RKO (cell line): ENCODE data around the gene FDXR.
"Not testable (repeated sequence)": the region's sequence is repeated elsewhere in the genome, so short reads cannot be mapped to it uniquely, and the experiment has no call there.

Experiments
- DNase-seq: peaks from one replicate; pipeline ENCODE4 v3.0.0-alpha.2; 2016; ENCODE audit warnings: low spot score

FDXR gene

GRCh38 chr17:74871356-74872076 is 1.3 kb downstream of the FDXR start:
- no peak for DNase-seq

DNA sequence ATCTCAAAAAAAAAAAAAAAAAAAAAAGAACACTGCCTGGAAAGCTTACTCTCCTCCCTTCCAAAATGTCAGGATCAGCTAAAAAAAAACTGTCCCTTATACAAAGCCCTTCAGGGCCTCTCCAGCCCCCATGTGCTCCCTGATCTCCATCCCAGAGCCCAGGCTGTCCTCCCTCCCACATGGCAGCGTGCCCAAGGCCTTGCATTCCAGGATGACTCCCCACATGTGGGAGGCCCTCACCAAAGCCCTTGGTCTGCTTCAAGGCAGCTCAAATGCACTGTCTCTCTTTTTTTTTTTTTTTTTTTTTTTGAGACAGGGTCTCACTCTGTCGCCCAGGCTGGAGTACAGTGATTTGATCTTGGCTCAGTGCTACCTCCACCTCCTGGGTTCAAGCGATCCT is 2.3 kb downstream of the FDXR start:
- DNase-seq = peak; percentile 40

- DNase-seq = not testable (repeated sequence)
Observed at GRCh38 chr17:74870028-74870427, 2.8 kb downstream of the FDXR start.

- no peak for DNase-seq
Observed at GRCh38 chr17:74868908-74869255, 3.9 kb downstream of the FDXR start.

DNA sequence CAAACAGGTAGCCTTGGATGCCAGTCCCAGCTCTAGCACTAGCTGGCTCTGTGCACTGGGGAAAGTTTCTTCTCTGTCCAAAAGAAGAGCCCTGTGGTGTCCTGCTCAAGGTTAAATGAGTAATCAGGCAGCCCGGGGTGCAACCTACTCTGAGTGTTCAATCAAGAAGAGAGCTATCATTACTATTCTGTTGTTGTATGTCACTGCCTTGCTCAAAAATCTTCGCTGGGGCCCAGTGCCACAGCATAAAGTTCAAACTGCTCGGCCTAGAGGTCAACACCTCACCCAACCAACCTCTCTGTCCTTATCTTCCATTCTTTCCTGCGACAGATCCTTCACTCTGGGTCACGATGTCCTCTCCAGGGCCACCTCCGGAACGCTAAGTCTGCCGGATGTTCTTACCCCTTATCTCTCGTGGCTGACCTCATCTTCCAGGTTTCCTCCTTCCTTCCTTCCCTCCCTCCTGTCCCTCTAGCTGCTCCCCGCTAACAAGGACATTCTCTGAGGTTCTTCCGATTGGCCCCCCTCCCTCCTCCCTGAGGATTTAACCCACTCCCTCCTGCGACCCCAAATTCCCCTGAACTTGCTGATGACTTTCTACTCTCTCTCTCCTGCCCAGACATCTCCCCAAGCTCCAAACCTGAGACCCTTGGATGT is 4.4 kb downstream of the FDXR start:
- DNase-seq = no peak

GRCh38 chr17:74866198-74866835 is 6.5 kb downstream of the FDXR start:
- no peak for DNase-seq

DNA sequence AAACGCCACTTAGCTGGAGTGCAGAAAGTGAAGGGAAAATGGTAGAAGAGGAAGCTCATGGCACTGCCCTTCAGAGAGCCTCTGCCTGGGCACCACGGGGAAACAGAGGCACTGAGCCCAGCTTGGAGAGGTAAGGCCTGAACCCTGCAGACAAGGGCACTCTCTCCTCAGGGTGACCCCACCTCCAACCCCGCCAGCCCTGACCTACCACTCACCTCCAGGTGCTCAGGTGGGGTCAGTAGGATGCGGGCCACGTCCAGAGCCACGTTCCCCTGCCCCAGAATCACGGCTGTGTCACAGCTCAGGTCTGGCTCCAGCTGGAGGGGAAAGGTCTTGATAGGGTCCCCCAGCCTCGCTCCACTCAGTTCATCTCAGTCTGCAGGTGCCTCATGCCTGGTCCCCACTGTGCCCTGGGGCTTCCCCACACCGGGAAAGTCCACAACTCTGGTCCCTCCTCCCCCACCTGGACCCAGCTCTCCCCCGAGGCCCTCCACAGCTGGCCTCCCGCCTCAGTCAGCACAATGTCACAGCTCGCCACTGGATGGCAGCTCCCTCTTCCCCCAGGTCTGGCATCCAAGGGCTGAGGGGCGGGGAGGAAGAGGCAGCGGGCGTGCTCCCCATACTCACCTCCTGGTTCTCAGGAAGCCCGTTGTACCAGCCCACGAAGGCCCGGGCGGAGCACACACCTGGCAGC is 7.1 kb downstream of the FDXR start:
- DNase-seq = no peak

DNA sequence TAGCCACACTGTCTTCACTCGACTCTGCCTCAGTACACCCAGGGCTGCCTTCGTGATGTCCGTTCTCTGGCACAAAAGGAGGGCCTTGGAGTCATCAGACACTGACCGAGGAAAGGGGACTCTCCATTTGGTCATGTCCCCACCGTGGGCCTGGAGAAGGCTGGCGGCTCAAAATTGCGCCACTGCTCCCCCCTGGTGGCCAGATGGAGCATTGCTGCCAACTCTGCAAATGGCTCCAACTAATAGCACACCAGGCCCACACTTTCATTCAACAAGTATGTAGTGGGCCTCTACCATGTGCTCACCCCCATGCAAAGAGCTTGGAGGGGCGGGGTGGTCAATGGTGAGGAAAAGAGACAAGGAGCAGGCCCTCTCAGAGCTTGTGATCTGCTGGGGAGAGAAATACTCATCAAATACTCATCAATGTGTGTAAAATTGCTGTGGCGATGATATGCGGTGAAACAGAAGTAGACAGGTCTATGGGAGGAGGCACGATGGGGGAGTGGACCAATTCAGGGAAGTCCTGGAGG is 7.9 kb downstream of the FDXR start:
- peak; percentile 61 for DNase-seq

DNA sequence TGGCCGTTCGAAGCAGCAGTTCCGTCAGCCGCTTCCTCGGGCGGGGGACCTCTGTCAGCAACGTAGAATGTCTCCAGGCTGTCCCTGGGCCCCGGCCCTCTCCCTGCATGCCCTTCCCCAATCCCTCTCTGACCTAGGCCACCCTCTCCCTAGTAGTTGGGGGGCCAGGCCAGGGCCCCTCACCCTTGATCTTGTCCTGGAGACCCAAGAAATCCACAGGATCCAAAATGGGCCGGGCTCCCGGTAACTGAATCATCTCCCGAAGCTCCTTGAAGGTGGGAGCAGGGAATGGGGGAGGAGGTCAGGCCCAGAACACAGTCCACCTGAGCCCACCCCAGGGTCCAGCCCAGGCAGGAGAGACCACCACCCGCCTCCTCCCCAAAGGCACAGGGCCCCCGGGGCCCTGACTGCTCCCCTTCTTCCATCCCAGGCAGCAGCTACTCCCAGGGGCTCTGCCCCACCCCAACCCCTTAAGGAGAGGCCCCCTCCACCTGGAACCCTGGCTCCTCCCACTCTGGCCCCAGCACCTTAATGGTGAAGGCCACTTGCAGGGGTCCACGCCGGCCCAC is 8.4 kb downstream of the FDXR start:
- DNase-seq = no peak

- no peak for DNase-seq
Observed at GRCh38 chr17:74863420-74864296, 9.1 kb downstream of the FDXR start.

DNA sequence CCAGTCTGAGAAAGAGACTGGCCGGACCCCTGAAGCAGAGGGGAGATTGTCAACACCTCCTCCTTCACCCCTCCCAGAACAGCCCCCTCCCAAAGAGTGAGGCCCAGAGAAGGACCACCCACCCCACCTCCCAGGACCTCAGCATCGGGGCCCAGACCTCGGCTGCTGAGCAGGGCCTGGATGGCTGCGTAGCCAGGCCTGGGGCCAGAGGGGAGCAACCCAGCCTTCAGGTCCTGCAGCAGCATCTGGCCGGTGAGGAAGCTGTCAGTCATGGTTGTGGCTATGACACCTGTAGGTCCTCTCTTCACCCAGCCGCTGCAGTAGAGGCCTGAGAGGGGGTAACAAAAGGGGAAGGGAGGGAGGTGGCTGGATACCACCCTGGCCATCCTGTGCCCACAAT is 9.9 kb downstream of the FDXR start:
- DNase-seq = no peak

GRCh38 chr17:74862108-74862901 is 10.5 kb downstream of the FDXR start:
- no peak for DNase-seq

DNA sequence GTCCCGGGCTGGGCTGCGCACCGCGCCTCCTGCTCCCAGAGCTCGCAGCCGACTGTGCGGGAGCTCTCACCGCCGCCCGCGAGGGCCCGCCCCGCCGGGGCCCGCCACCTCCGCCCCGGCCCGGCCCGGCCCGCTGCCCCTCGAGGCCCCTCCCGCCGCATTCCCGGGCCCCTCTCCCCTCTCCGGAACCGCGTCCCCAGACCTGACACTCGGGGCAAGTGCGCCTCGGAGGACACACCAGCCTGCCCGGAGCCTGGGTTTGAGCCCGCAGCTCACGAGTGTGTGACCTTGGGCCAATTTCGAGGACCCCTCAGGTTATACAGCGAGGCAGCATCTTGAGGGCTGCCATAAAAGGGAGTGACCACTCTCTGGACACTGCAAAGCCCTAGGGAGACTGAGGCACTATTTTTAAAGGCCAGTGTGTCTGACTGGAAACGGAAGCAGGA is 11.1 kb downstream of the FDXR start:
- DNase-seq = no peak

DNA sequence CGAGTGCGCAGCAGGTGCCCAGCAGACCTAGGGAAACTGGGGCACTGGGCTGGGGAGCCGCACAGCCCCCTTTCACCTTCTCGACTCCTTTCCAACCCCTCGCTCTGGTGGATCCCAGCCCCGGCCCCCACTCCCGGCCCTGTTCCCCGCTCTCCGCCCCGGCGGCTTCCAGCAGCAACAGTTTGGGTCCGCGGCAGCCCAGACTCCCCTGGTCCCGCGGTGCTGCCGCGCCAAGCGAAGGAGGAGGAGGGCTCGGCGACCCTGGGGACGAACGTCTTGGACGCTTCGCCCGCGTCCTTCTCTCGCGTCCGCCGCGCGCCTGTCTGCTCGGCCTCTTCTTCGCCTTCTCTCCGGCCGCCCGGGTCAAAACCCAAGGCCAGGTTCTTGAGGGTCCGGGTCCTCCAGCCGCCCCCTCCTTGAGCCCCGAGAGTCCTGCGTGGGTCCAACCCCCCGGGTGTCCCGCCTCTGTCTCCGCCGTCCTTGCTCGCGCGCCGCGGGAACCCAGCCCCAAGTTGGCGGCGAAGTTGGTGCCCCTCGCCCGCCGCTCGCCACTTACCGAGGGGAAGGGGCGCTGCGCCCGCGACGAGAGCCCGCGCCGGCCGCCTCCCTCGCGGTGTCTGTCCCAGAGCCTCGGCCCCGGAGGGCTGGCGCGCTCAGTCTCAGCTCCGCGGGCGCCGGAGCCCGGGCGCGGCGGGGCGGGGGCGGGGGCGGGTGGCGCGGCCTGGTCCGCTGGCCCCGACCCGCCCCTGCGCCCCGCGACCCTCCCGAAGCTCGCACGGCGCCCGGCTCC is 11.7 kb downstream of the FDXR start:
- DNase-seq = no peak

GRCh38 chr17:74860229-74860871 is 12.4 kb downstream of the FDXR start:
- DNase-seq = no peak

DNA sequence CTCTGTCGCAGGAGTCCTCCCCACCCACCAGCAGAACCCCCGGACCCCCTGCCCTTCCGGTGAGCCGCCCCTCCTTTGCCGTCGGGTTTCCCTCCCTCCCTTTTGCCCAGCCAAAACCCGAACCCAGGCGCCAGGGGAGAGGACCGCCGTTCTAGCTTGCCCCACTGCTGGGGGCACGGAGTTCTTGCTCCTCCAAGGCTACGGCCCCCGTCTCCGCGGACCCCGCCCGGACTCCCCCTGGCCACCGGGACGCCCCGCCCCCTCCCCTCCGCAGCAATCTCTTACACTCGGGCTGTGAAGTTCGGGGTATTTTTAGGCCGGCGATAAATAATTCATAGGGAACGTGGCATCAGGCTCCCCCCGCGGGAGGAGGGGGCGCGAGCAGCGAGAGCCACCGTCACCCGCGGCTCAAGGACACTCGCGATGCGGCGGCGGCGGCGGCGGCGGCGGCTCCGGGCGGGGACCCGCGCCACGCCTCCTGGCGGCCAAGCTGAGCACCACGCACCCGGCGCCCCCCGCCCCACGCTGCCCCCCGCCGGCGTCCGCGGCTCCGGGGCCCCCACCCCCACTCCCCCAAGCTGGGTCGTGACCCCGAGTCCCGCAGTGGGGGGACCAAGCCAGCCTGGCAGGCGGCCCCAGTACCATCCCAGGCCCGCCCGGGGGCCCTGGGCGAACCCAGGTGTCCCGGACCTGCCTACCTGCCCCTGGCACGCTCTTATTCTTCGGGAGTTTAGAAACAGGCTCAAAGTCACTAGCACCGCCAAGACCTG is 13.2 kb downstream of the FDXR start, which contains the start of gene GRIN2C:
Gene GRIN2C, minus strand, starts transcription at position 427 of the 770 bp plus-strand sequence. CDS start 4,793 bp downstream, outside the sequence.
- no peak for DNase-seq

DNA sequence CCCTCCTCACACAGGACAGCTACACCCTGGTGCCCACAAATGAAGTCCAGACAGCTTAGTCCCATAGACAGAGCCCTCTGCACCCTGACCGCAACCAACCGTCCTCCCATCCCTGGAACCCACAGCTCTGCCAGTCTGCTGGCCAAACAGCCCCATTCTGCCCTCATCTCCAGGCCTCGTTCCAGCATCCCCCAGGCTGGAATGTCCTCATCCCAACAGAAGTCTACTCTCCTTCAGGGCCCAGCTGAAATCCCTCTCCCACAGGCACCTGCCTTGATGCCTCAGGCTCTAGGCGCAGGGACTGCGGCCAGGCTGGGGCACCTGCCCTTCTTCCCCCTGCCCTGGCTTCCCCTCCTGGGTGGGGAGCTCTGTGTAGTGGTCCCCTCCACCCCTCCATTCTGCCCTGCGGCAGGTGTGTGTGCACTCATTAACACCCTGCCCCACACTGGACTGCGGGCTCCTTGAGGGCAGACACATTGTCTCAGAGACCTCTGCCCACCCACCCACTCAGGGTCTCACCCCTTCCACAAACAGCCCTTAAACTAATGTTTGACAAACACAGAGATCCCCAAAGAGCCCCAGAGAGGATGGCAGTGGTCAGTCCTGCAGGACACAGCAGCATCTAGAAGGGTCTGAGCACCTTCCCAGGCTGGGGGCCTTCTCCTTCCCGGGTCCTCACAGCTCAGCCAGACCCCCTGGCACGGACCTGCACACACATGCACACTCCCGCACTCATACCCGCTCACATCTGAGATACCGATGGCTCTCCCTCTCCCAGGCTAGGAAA is 13.9 kb downstream of the FDXR start:
- DNase-seq = no peak
